H1 (cell line): ENCODE results near the gene MCM5. TPM values are rescaled to one million over a fixed set of nuclear protein-coding genes. Genes with fewer than 3 reads are reported as not detected.

ENCODE experiments used
- CTCF ChIA-PET: fragments of 300-600 bp; sonication (Branson Sonifier 250); formaldehyde crosslinking; loops from one replicate; lab custom pipeline; 2021; ENCODE audit not compliant: partially characterized antibody; lab: Charles Lee
- POLR2A ChIA-PET: fragments of 300-600 bp; sonication (Branson Sonifier 250); formaldehyde crosslinking; loops from one replicate; lab custom pipeline; 2021; ENCODE audit warnings: inconsistent platforms; ENCODE audit not compliant: partially characterized antibody; lab: Charles Lee
- DNase-seq, 2 experiments: peaks; one replicate each; pipeline versions ENCODE4 v3.0.0 to v3.0.0-alpha.2; 2010 to 2022; ENCODE audit warnings: low spot score in 2 of 2, low read depth in 1 of 2, mixed read lengths in 1 of 2
- FAIRE-seq: peaks from 2 replicates; lab custom pipeline; 2011; peaks lifted over from hg19 to GRCh38; lab: Jason Lieb, UNC
- H2AFZ ChIP-seq: 2 replicates; pipeline ENCODE4 v1.8.1; 2012; ENCODE audit warnings: low read length, inconsistent platforms
- H2AK5ac ChIP-seq: 2 replicates; pipeline ENCODE4 v1.6.1; 2013; ENCODE audit warnings: low read depth, low read length
- H2BK120ac ChIP-seq: replicated peaks from 2 replicates; pipeline ENCODE3; 2013; ENCODE audit warnings: low read depth, low read length, inconsistent platforms
- H2BK12ac ChIP-seq: 2 replicates; pipeline ENCODE4 v1.6.1; 2013; ENCODE audit warnings: low read depth, low read length
- H2BK15ac ChIP-seq: 2 replicates; pipeline ENCODE4 v1.6.1; 2013; ENCODE audit warnings: low read length
- H2BK20ac ChIP-seq: 2 replicates; pipeline ENCODE4 v1.6.1; 2013; ENCODE audit warnings: low read length
- H2BK5ac ChIP-seq: 2 replicates; pipeline ENCODE4 v1.6.1; 2013; ENCODE audit warnings: low read depth, low read length
- H3K14ac ChIP-seq: 2 replicates; pipeline ENCODE4 v1.6.1; 2013; ENCODE audit warnings: inconsistent platforms; ENCODE audit not compliant: insufficient read length
- H3K18ac ChIP-seq: 2 replicates; pipeline ENCODE4 v1.6.1; 2013; ENCODE audit warnings: low read length; ENCODE audit errors: extremely low read depth
- H3K23ac ChIP-seq: 2 replicates; pipeline ENCODE4 v1.6.1; 2013; ENCODE audit warnings: inconsistent platforms; ENCODE audit not compliant: insufficient read length
- H3K23me2 ChIP-seq: 2 replicates; pipeline ENCODE4 v1.6.1; 2013; ENCODE audit warnings: low read depth, low read length
- H3K27ac ChIP-seq: 2 replicates; pipeline ENCODE4 v1.6.1; 2011; ENCODE audit warnings: low read depth, low read length, inconsistent platforms
- H3K27me3 ChIP-seq, 4 experiments: replicated peaks in 1 of 4; 1 replicate in 1 of 4; 2 replicates in 3 of 4; pipeline versions ENCODE4 v1.6.1 to v1.8.1; 2011 to 2013; ENCODE audit warnings: low read length in 3 of 4, mild to moderate bottlenecking in 3 of 4, inconsistent platforms in 2 of 4, mixed read lengths in 2 of 4, moderate library complexity in 1 of 4; ENCODE audit not compliant: control insufficient read depth in 3 of 4, insufficient read depth in 3 of 4; ENCODE audit errors: extremely low read depth in 1 of 4
- H3K36me3 ChIP-seq, 4 experiments: 2 replicates each; pipeline versions ENCODE4 v1.6.1 to v1.8.1; 2011 to 2013; ENCODE audit warnings: mild to moderate bottlenecking in 4 of 4, low read length in 3 of 4, moderate library complexity in 2 of 4, control low read depth in 1 of 4, inconsistent platforms in 1 of 4; ENCODE audit not compliant: insufficient read depth in 4 of 4, control insufficient read depth in 2 of 4
- H3K4ac ChIP-seq: replicated peaks from 2 replicates; pipeline ENCODE3; 2013; ENCODE audit warnings: low read length, low read depth, mixed read lengths, inconsistent platforms; ENCODE audit not compliant: insufficient read length
- H3K4me1 ChIP-seq, 4 experiments: replicated peaks in 1 of 4; 1 replicate in 1 of 4; 2 replicates in 3 of 4; pipeline versions ENCODE4 v1.6.1 to v1.8.1; 2011 to 2013; ENCODE audit warnings: low read length in 3 of 4, inconsistent platforms in 2 of 4, mixed read lengths in 1 of 4; ENCODE audit not compliant: insufficient read depth in 4 of 4, control insufficient read depth in 3 of 4
- H3K4me2 ChIP-seq, 2 experiments: 2 replicates each; pipeline versions ENCODE4 v1.6.1 to v1.8.1; 2011 to 2013; ENCODE audit warnings: low read depth in 2 of 2, low read length in 2 of 2, control low read depth in 1 of 2, inconsistent platforms in 1 of 2, mild to moderate bottlenecking in 1 of 2; ENCODE audit not compliant: insufficient read depth in 1 of 2
- H3K4me3 ChIP-seq, 4 experiments: fragments of 200-600, 300-600 bp in 1 of 4; sonication (generic), shearing (Covaris generic), sonication (Bioruptor Twin) in 1 of 4; 2 replicates each; pipeline versions ENCODE4 v1.5.1 to v1.8.1; 2011 to 2016; ENCODE audit warnings: low read length in 4 of 4, low read depth in 3 of 4, control low read depth in 2 of 4, inconsistent platforms in 2 of 4, mild to moderate bottlenecking in 2 of 4, mixed read lengths in 1 of 4, moderate library complexity in 1 of 4; ENCODE audit not compliant: insufficient read depth in 2 of 4; ENCODE audit errors: extremely low read depth in 1 of 4
- H3K56ac ChIP-seq: replicated peaks from 2 replicates; pipeline ENCODE3; 2013; ENCODE audit warnings: low read depth, mild to moderate bottlenecking, mixed read lengths, low read length, inconsistent platforms; ENCODE audit not compliant: insufficient read length
- H3K79me1 ChIP-seq: 2 replicates; pipeline ENCODE4 v1.6.1; 2013; ENCODE audit warnings: low read depth, low read length, control low read depth
- H3K79me2 ChIP-seq, 2 experiments: 2 replicates each; pipeline versions ENCODE4 v1.6.1 to v1.8.1; 2012 to 2013; ENCODE audit warnings: low read length in 2 of 2, mild to moderate bottlenecking in 2 of 2, inconsistent platforms in 1 of 2; ENCODE audit not compliant: insufficient read depth in 2 of 2, control insufficient read depth in 1 of 2
- H3K9ac ChIP-seq, 4 experiments: replicated peaks in 1 of 4; 1 replicate in 1 of 4; 2 replicates in 3 of 4; pipeline versions ENCODE4 v1.6.1 to v1.8.1; 2011 to 2013; ENCODE audit warnings: low read depth in 3 of 4, low read length in 3 of 4, control low read depth in 2 of 4, mild to moderate bottlenecking in 2 of 4, moderate library complexity in 2 of 4, inconsistent platforms in 1 of 4; ENCODE audit errors: extremely low read depth in 1 of 4
- H3K9me3 ChIP-seq, 2 experiments: 2 replicates each; pipeline versions ENCODE4 v1.6.1 to v1.8.1; 2012 to 2013; ENCODE audit warnings: mild to moderate bottlenecking in 2 of 2, moderate library complexity in 2 of 2, control low read depth in 1 of 2, inconsistent platforms in 1 of 2, low read depth in 1 of 2, low read length in 1 of 2, mixed read lengths in 1 of 2; ENCODE audit not compliant: insufficient read depth in 2 of 2
- H4K20me1 ChIP-seq, 2 experiments: replicated peaks in 1 of 2; 2 replicates each; pipeline versions ENCODE3 to v1.8.1; 2011 to 2013; ENCODE audit warnings: inconsistent platforms in 2 of 2, low read length in 2 of 2, mild to moderate bottlenecking in 1 of 2; ENCODE audit not compliant: insufficient read depth in 2 of 2, control insufficient read depth in 1 of 2
- H4K5ac ChIP-seq: 2 replicates; pipeline ENCODE4 v1.6.1; 2013; ENCODE audit warnings: low read length, low read depth, mixed read lengths, inconsistent platforms; ENCODE audit not compliant: insufficient read length
- H4K8ac ChIP-seq: 2 replicates; pipeline ENCODE4 v1.8.0; 2013; ENCODE audit warnings: mild to moderate bottlenecking, moderate library complexity, low read length, inconsistent platforms; ENCODE audit not compliant: insufficient read depth; ENCODE audit errors: extremely low read depth
- H4K91ac ChIP-seq: replicated peaks from 2 replicates; pipeline ENCODE3; 2013; ENCODE audit warnings: low read length, mixed read lengths, inconsistent platforms; ENCODE audit not compliant: insufficient read length
- CHD2 ChIP-seq: IDR thresholded peaks from 2 replicates; pipeline ENCODE4 v1.6.1; 2012; ENCODE audit warnings: low read length, improper control_type of control experiment
- CTBP2 ChIP-seq: IDR thresholded peaks from 2 replicates; pipeline ENCODE4 v1.7.0; 2011; ENCODE audit warnings: borderline replicate concordance, mild to moderate bottlenecking, moderate library complexity, mixed read lengths, low read length; ENCODE audit not compliant: insufficient read depth, insufficient read length
- CTCF ChIP-seq, 3 experiments: IDR thresholded peaks; 1 replicate in 2 of 3; 2 replicates in 1 of 3; pipeline versions ENCODE4 v1.5.1 to v1.6.1; 2011; ENCODE audit warnings: low read length in 3 of 3, mild to moderate bottlenecking in 3 of 3, inconsistent platforms in 2 of 3, low read depth in 1 of 3, moderate library complexity in 1 of 3; ENCODE audit not compliant: insufficient read depth in 1 of 3; ENCODE audit errors: control extremely low read depth in 1 of 3
- EGR1 ChIP-seq: IDR thresholded peaks from 2 replicates; pipeline ENCODE4 v1.6.1; 2011; ENCODE audit warnings: low read depth, low read length, borderline replicate concordance
- EZH2 ChIP-seq: fragments of 200-600 bp; sonication (generic); IDR thresholded peaks from 2 replicates; pipeline ENCODE4 v1.7.1; 2012; ENCODE audit warnings: low read depth, mild to moderate bottlenecking, moderate library complexity, low read length, inconsistent platforms; ENCODE audit not compliant: severe bottlenecking
- RNF2 ChIP-seq: fragments of 200-900, 300-1000 bp; sonication (generic); IDR thresholded peaks from 2 replicates; pipeline ENCODE4 v1.7.1; 2016; ENCODE audit warnings: borderline replicate concordance, low read depth, mild to moderate bottlenecking, antibody characterized with exemption, low read length; ENCODE audit not compliant: poor library complexity, severe bottlenecking; ENCODE audit errors: missing control alignments
- RXRA ChIP-seq: IDR thresholded peaks from 2 replicates; pipeline ENCODE4 v1.6.1; 2011; ENCODE audit warnings: low read depth, mild to moderate bottlenecking, low read length, moderate library complexity; ENCODE audit not compliant: insufficient read depth
- SIX5 ChIP-seq: IDR thresholded peaks from 2 replicates; pipeline ENCODE4 v1.6.1; 2011; ENCODE audit warnings: mild to moderate bottlenecking, low read depth, low read length
- TAF1 ChIP-seq: IDR thresholded peaks from 2 replicates; pipeline ENCODE4 v1.6.1; 2011; ENCODE audit warnings: mild to moderate bottlenecking, low read depth, low read length
- TAF7 ChIP-seq: optimal IDR thresholded peaks from 2 replicates; pipeline ENCODE3; 2011; ENCODE audit warnings: low read depth, mild to moderate bottlenecking, inconsistent platforms, low read length, moderate library complexity, borderline replicate concordance
- WGBS, 2 experiments: shearing (Covaris generic) in 1 of 2; methylation state at CpG; one replicate each; pipeline versions ENCODE4 v1.1.6 to v1.1.7; 2013 to 2015; ENCODE audit warnings: low lambda C conversion rate in 2 of 2, mixed read lengths in 2 of 2, inconsistent platforms in 1 of 2, low coverage in 1 of 2, missing lambda C conversion rate in 1 of 2; ENCODE audit not compliant: insufficient replicate concordance in 2 of 2, insufficient coverage in 1 of 2, insufficient read length in 1 of 2; ENCODE audit errors: extremely low coverage in 1 of 2, missing lambda C conversion rate in 1 of 2; 5-methylcytosine and 5-hydroxymethylcytosine counted together
- polyA plus RNA-seq, 7 experiments: library from polyadenylated mRNA; depleted of rRNA in 3 of 7; stranded (reverse) in 5 of 7; unstranded in 2 of 7; fragments of >200 nt in 5 of 7; fragments of 200-250 nt in 2 of 7; gene quantifications; 1 replicate in 5 of 7; 2 replicates in 1 of 7; 4 replicates in 1 of 7; pipeline versions ENCODE4 v1.2.1 to v1.2.3, GENCODE V29; 2011 to 2013; ENCODE audit warnings: missing spikeins in 2 of 7, mixed read lengths in 2 of 7
- total RNA-seq: library from RNA; stranded (reverse); fragmentation: NEBNext Ultra II Directional; extraction: Animal tissue kit (Norgen Biotek cat#: 25700); gene quantifications from 2 replicates; pipeline ENCODE4 v1.2.1, GENCODE V29; 2021

Gene MCM5
- total and polyA plus RNA-seq, 2 of the 8 experiments (the other 6 are each of a cell fraction or from before 2014, with no cell fraction given) = 210 to 305 TPM

GRCh38 chr22:35422936-35423335 lies 23.0 kb downstream of the MCM5 start:
- no peak for FAIRE-seq
- CTCF ChIA-PET = interaction anchor here (0.7 to 11.3 kb wide), 5 partner anchors 9 to 199 kb away, joined by 3 to 122 read pairs (median 3); no protein-coding TSS in a partner anchor
- TF ChIP-seq RNF2 (no peak), CTCF (IDR thresholded peaks at IDR 0.05; ENCODE audit: control extremely low read depth in 1 of 3, insufficient read depth in 1 of 3, low read depth in 1 of 3, low read length in 3 of 3) (no peak), CTBP2 (no peak), EGR1 (no peak), CHD2 (no peak), TAF1 (no peak), SIX5 (no peak), EZH2 (no peak), TAF7 (no peak), RXRA (no peak)

More at GRCh38 chr22:35422936-35423335, 23.0 kb downstream of the MCM5 start:
- no peak for DNase-seq
- Histone ChIP-seq H4K20me1 (peaks cover 20 to 23% of the 10 kb centered on the region in 2 experiments), H3K23ac (no peak overlapping the region), H4K8ac (0 out of 2 replicates have a peak overlapping the region, but pooled peaks have one; percentile 9), H3K4me1 (peaks cover 3 to 13% (median 7%) of the 10 kb centered on the region in 4 experiments; a peak in 6 of 7 replicates), H2AFZ (no peak overlapping the region), H3K9me3 (no peaks in the 10 kb centered on the region), H2BK5ac (no peak overlapping the region), H2BK20ac (no peak overlapping the region), H2BK12ac (no peak overlapping the region), H3K4me2 (no peak overlapping the region), H3K18ac (no peak overlapping the region), H4K91ac (no peak overlapping the region), H3K14ac (no peak overlapping the region), H2AK5ac (no peak overlapping the region), H3K23me2 (no peaks in the 10 kb centered on the region), H4K5ac (no peak overlapping the region), H3K79me1 (no peaks in the 10 kb centered on the region; the same call in 1 of the 2 replicates), H2BK15ac (no peak overlapping the region), H3K36me3 (peaks cover 54 to 82% (median 75%) of the 10 kb centered on the region in 4 experiments), H2BK120ac (no peak overlapping the region), H3K4ac (no peak overlapping the region), H3K4me3 (no peak overlapping the region), H3K56ac (no peak overlapping the region), H3K27ac (no peak overlapping the region), H3K27me3 (no peaks in the 10 kb centered on the region), H3K79me2 (peaks cover 0 to 9% of the 10 kb centered on the region in 2 experiments; a peak in 1 of 4 replicates), H3K9ac (no peak overlapping the region)
- POLR2A ChIA-PET = interaction anchor here (1.2 to 57.4 kb wide), 3 partner anchors 8 to 27 kb away, joined by 3 to 1995 read pairs (median 1995); partner anchors contain the start of genes HMOX1 and MCM5
- 94% methylated on average over 9 of the region's 9 CpGs; no CpG with 5 or more reads in 1 of the 2 experiments for WGBS, 2 experiments
